NCI-H748 (cell line): ENCODE results near the gene P4HA1.

ENCODE experiments used
- DNase-seq: peaks from one replicate; lab custom pipeline; 2025; ENCODE audit not compliant: unreplicated experiment; lab: John Stamatoyannopoulos, UW

P4HA1 gene

GRCh38 chr10:73094986-73095480, 1.6 kb downstream of the P4HA1 start:
- no peak for DNase-seq

GRCh38 chr10:73093922-73094850, 2.5 kb downstream of the P4HA1 start:
- DNase-seq: no peak

- no peak for DNase-seq
Observed at GRCh38 chr10:73092830-73093229, 3.8 kb downstream of the P4HA1 start.

GRCh38 chr10:73088304-73088703, 8.4 kb downstream of the P4HA1 start:
- no peak for DNase-seq

- no peak for DNase-seq
Observed at GRCh38 chr10:73086816-73087215, 9.8 kb downstream of the P4HA1 start.

- no peak for DNase-seq
Observed at GRCh38 chr10:73084209-73084608, 12.5 kb downstream of the P4HA1 start.

GRCh38 chr10:73083221-73083620, 13.4 kb downstream of the P4HA1 start:
- DNase-seq: no peak

GRCh38 chr10:73079779-73080541, 16.7 kb downstream of the P4HA1 start:
- DNase-seq: no peak

- DNase-seq: no peak
Observed at GRCh38 chr10:73076360-73077183, 20.1 kb downstream of the P4HA1 start.

GRCh38 chr10:73075829-73076228, 20.8 kb downstream of the P4HA1 start:
- no peak for DNase-seq

- DNase-seq: no peak
Observed at GRCh38 chr10:73073627-73074026, 23.0 kb downstream of the P4HA1 start.

- no peak for DNase-seq
Observed at GRCh38 chr10:73065441-73065840, 31.2 kb downstream of the P4HA1 start.

GRCh38 chr10:73061743-73062142, 34.9 kb downstream of the P4HA1 start:
- no peak for DNase-seq

- DNase-seq: peak; percentile 56
Observed at GRCh38 chr10:73060738-73061635, 35.7 kb downstream of the P4HA1 start.

GRCh38 chr10:73060173-73060572, 36.5 kb downstream of the P4HA1 start:
- no peak for DNase-seq

- no peak for DNase-seq
Observed at GRCh38 chr10:73058057-73058591, 38.5 kb downstream of the P4HA1 start.

GRCh38 chr10:73054286-73054685, 42.4 kb downstream of the P4HA1 start:
- DNase-seq: no peak

- no peak for DNase-seq
Observed at GRCh38 chr10:73053275-73053674, 43.4 kb downstream of the P4HA1 start.

GRCh38 chr10:73044378-73045285, 52.0 kb downstream of the P4HA1 start:
- no peak for DNase-seq
